ENCODE measurements around the gene CNNM4.

GRCh38 chr2:96754317-96754716 is 6.4 kb upstream of the CNNM4 start:
- TF ChIP-seq GATA2 (IDR thresholded peaks at IDR 0.05; ENCODE audit: low read depth, low read length) (no peak), GATA3 (IDR thresholded peaks at IDR 0.05; ENCODE audit: low read depth, low read length) (no peak)

Data from SH-SY5Y (cell line).